ENCODE measurements around the gene CTBP2. TPM values are rescaled to one million over a fixed set of nuclear protein-coding genes. Genes with fewer than 3 reads are reported as not detected.

The CTBP2 gene
- total and polyA plus RNA-seq, 2 of the 13 experiments (the other 11 are each of a cell fraction or from before 2014, with no cell fraction given), result 0.08 TPM; not detected in 1

DNA sequence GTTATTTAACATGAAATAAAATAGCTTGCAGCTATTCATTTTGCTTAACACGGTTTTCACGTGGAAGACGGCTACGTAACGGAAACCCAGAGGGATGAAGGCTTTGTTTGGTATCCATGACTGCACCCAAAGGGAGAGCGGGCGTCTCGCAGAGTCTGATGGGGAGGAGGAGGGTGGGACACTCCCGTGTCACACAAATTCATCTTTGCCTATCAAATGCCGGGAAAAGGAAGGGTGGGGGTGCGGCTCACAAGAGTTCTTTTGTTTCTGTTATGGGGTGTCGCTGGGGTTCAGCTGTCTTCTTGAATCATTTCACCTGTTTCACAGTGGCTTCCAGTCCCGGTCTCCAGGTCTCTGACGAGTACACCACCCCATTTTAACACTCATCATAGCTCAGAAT lies 110.0 kb downstream of the CTBP2 start:
- intact Hi-C loops (cut with micrococcal nuclease; ENCODE audit: unreplicated experiment), result no loop called here
- Histone ChIP-seq H3K4me1 (ENCODE audit: insufficient read depth, low read length) (no peaks in the 10 kb centered on the region), H2AFZ (ENCODE audit: low read length) (no peak overlapping the region), H3K9me3 (ENCODE audit: low read length) (no peaks in the 10 kb centered on the region), H3K9ac (ENCODE audit: insufficient read depth, low read depth, low read length) (no peak overlapping the region), H3K4me3 (replicated peaks in 1 of 3; ENCODE audit: insufficient read depth in 1 of 3, low read depth in 2 of 3, low read length in 3 of 3) (no peak overlapping the region), H3K79me2 (ENCODE audit: insufficient read depth, low read length) (no peaks in the 10 kb centered on the region), H3K36me3 (replicated peaks in 1 of 2; ENCODE audit: control insufficient read depth in 1 of 2, insufficient read depth in 2 of 2, low read length in 2 of 2) (no peaks in the 10 kb centered on the region), H4K20me1 (ENCODE audit: insufficient read depth, low read length) (no peaks in the 10 kb centered on the region), H3K27ac (ENCODE audit: extremely low read length, insufficient read depth, low read length) (no peak overlapping the region), H3K27me3 (ENCODE audit: control insufficient read depth in 1 of 2, insufficient read depth in 2 of 2, low read length in 2 of 2) (peaks cover 6 to 60% of the 10 kb centered on the region in 2 experiments), H3K4me2 (ENCODE audit: low read depth, low read length) (no peak overlapping the region)
- DNase-seq (ENCODE audit: low spot score) (no peak), FAIRE-seq (no peak), ATAC-seq (no peak)
- 16% methylated on average over 14 of the region's 14 CpGs for WGBS (ENCODE audit: low lambda C conversion rate)
- BruUV-seq (replicated peaks), result no TSS peak
- TF ChIP-seq, protein P1, sequence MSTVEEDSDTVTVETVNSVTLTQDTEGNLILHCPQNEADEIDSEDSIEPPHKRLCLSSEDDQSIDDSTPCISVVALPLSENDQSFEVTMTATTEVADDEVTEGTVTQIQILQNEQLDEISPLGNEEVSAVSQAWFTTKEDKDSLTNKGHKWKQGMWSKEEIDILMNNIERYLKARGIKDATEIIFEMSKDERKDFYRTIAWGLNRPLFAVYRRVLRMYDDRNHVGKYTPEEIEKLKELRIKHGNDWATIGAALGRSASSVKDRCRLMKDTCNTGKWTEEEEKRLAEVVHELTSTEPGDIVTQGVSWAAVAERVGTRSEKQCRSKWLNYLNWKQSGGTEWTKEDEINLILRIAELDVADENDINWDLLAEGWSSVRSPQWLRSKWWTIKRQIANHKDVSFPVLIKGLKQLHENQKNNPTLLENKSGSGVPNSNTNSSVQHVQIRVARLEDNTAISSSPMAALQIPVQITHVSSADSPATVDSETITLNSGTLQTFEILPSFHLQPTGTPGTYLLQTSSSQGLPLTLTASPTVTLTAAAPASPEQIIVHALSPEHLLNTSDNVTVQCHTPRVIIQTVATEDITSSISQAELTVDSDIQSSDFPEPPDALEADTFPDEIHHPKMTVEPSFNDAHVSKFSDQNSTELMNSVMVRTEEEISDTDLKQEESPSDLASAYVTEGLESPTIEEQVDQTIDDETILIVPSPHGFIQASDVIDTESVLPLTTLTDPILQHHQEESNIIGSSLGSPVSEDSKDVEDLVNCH (CRISPR knock-in tag; IDR thresholded peaks at IDR 0.05), result no peak
- TF ChIP-seq SP1 (IDR thresholded peaks at IDR 0.05) (no peak), SP1 (CRISPR knock-in tag; IDR thresholded peaks at IDR 0.05) (no peak), NCOA5 (CRISPR knock-in tag; IDR thresholded peaks at IDR 0.05) (no peak), SALL1 (CRISPR knock-in tag; IDR thresholded peaks at IDR 0.05) (no peak), SETDB1 (CRISPR knock-in tag; IDR thresholded peaks at IDR 0.05; ENCODE audit: borderline replicate concordance) (no peak), KDM5A (IDR thresholded peaks at IDR 0.05; ENCODE audit: borderline replicate concordance, low read length) (no peak), YY1 (IDR thresholded peaks at IDR 0.05; ENCODE audit: insufficient read depth, insufficient replicate concordance, low read depth, low read length) (no peak), ELF4 (CRISPR knock-in tag; IDR thresholded peaks at IDR 0.05; ENCODE audit: borderline replicate concordance) (no peak), FOXA1 (IDR thresholded peaks at IDR 0.05) (no peak), FOXA1 (CRISPR knock-in tag; IDR thresholded peaks at IDR 0.05) (no peak), ZNF224 (CRISPR knock-in tag; IDR thresholded peaks at IDR 0.05) (no peak), XRCC5 (optimal IDR thresholded peaks at IDR 0.05; ENCODE audit: low read length) (no peak)
- TF ChIP-seq, protein P2, sequence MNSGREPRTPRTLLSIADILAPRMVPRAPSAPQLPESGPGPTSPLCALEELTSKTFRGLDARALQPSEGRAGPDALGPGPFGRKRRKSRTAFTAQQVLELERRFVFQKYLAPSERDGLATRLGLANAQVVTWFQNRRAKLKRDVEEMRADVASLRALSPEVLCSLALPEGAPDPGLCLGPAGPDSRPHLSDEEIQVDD (CRISPR knock-in tag; IDR thresholded peaks at IDR 0.05; ENCODE audit: borderline replicate concordance), result no peak
- ChIA-PET POLR2A (no interaction called here), CTCF (ENCODE audit: low intra/inter-chr PET ratio, low total read pairs) (no interaction called here)
- in situ Hi-C loops (cut with HindIII; ENCODE audit: extremely low pct_ligation_motif_present, low pct_unique_long_range_greater_than_20kb), result no loop called here

Measured in HepG2 (cell line).